GM19240 (cell line): ENCODE results near the gene VSIG10.

ENCODE experiments used
- DNase-seq: peaks from one replicate; pipeline ENCODE4 v3.0.0; 2011; ENCODE audit warnings: low spot score; ENCODE audit not compliant: insufficient read length

VSIG10 gene

GRCh38 chr12:118060301-118061010 is 43.4 kb downstream of the VSIG10 start:
- DNase-seq: no peak

GRCh38 chr12:118059341-118060191 is 44.2 kb downstream of the VSIG10 start:
- DNase-seq: no peak

- no peak for DNase-seq
Observed at GRCh38 chr12:118058881-118059280, 44.9 kb downstream of the VSIG10 start.

- no peak for DNase-seq
Observed at GRCh38 chr12:118058227-118058626, 45.6 kb downstream of the VSIG10 start.

GRCh38 chr12:118055865-118056773 is 47.7 kb downstream of the VSIG10 start:
- DNase-seq: no peak

- DNase-seq: peak; percentile 41
Observed at GRCh38 chr12:118055144-118055557, 48.7 kb downstream of the VSIG10 start.

- no peak for DNase-seq
Observed at GRCh38 chr12:118053071-118053985, 50.5 kb downstream of the VSIG10 start.

GRCh38 chr12:118052324-118053070 is 51.3 kb downstream of the VSIG10 start:
- no peak for DNase-seq

- no peak for DNase-seq
Observed at GRCh38 chr12:118050972-118051910, 52.6 kb downstream of the VSIG10 start.

- DNase-seq: no peak
Observed at GRCh38 chr12:118046430-118046829, 57.4 kb downstream of the VSIG10 start.

- no peak for DNase-seq
Observed at GRCh38 chr12:118044577-118044976, 59.2 kb downstream of the VSIG10 start.

GRCh38 chr12:118044075-118044474 is 59.7 kb downstream of the VSIG10 start:
- no peak for DNase-seq

- no peak for DNase-seq
Observed at GRCh38 chr12:118042091-118042490, 61.7 kb downstream of the VSIG10 start.

- DNase-seq: no peak
Observed at GRCh38 chr12:118038137-118038536, 65.7 kb downstream of the VSIG10 start.

GRCh38 chr12:118036672-118037411 is 67.0 kb downstream of the VSIG10 start:
- no peak for DNase-seq

- no peak for DNase-seq
Observed at GRCh38 chr12:118035190-118036041, 68.4 kb downstream of the VSIG10 start.
